NCI-H146 treated with DMSO at 0.1 percent for 48 hours (cell line): ENCODE measurements around the gene OVCH1.
A peak's percentile ranks its signal among the peaks of the same experiment; 100 is the strongest.

Experiments used
- DNase-seq: peaks from one replicate; lab custom pipeline; 2025; ENCODE audit not compliant: unreplicated experiment; lab: John Stamatoyannopoulos, UW

The OVCH1 gene

GRCh38 chr12:29497588-29497987 is at the start of gene OVCH1:
Gene OVCH1 (minus strand): TSS chr12:29497686. CDS start chr12:29497686, 0 bp downstream.
- no peak for DNase-seq

- no peak for DNase-seq
These were observed 49.7 kb upstream of the OVCH1 start for GRCh38 chr12:29547151-29547632.

- no peak for DNase-seq
These were observed 48.5 kb upstream of the OVCH1 start for GRCh38 chr12:29546000-29546399.

- no peak for DNase-seq
These were observed 47.6 kb upstream of the OVCH1 start for GRCh38 chr12:29545102-29545467.

- no peak for DNase-seq
These were observed 47.1 kb upstream of the OVCH1 start for GRCh38 chr12:29544428-29545101.

GRCh38 chr12:29543036-29543435 is 45.5 kb upstream of the OVCH1 start:
- DNase-seq, result no peak

GRCh38 chr12:29537298-29537697 is 39.8 kb upstream of the OVCH1 start:
- no peak for DNase-seq

- no peak for DNase-seq
These were observed 37.4 kb upstream of the OVCH1 start for GRCh38 chr12:29534935-29535334.

GRCh38 chr12:29533815-29534489 is 36.5 kb upstream of the OVCH1 start:
- DNase-seq, result no peak

GRCh38 chr12:29531471-29531870 is 34.0 kb upstream of the OVCH1 start:
- DNase-seq, result no peak

GRCh38 chr12:29530436-29530835 is 33.0 kb upstream of the OVCH1 start:
- no peak for DNase-seq

GRCh38 chr12:29528161-29528560 is 30.7 kb upstream of the OVCH1 start:
- DNase-seq, result no peak

- no peak for DNase-seq
These were observed 24.5 kb upstream of the OVCH1 start for GRCh38 chr12:29521951-29522350.

- DNase-seq, result peak; percentile 6
These were observed 22.2 kb upstream of the OVCH1 start for GRCh38 chr12:29519585-29520182.

GRCh38 chr12:29518407-29518806 is 20.9 kb upstream of the OVCH1 start:
- DNase-seq, result no peak

GRCh38 chr12:29517264-29517663 is 19.8 kb upstream of the OVCH1 start:
- DNase-seq, result no peak

- DNase-seq, result no peak
These were observed 19.0 kb upstream of the OVCH1 start for GRCh38 chr12:29516431-29516875.

- DNase-seq, result no peak
These were observed 13.2 kb upstream of the OVCH1 start for GRCh38 chr12:29510591-29511185.

- no peak for DNase-seq
These were observed 12.0 kb upstream of the OVCH1 start for GRCh38 chr12:29509503-29509902.

GRCh38 chr12:29508949-29509348 is 11.5 kb upstream of the OVCH1 start:
- no peak for DNase-seq

GRCh38 chr12:29505122-29505521 is 7.6 kb upstream of the OVCH1 start:
- no peak for DNase-seq

GRCh38 chr12:29503283-29503682 is 5.8 kb upstream of the OVCH1 start:
- no peak for DNase-seq
